Measurements from ENCODE around the gene ZNF555. TPM values are rescaled to one million over a fixed set of nuclear protein-coding genes. Genes with fewer than 3 reads are reported as not detected.

Gene ZNF555
- total RNA-seq, 2 donors from 2014 or later, result 5.0 to 6.9 TPM

- Histone ChIP-seq H3K36me3 (peaks cover 7 to 8% of the 10 kb centered on the region in 2 donors), H3K27me3 (replicated peaks; ENCODE audit: insufficient read depth) (no peaks in the 10 kb centered on the region), H3K4me1 (replicated peaks) (no peaks in the 10 kb centered on the region), H3K27ac (no peak overlapping the region), H3K9me3 (peaks cover 2% of the 10 kb centered on the region), H3K4me3 (no peak overlapping the region)
- 98% methylated on average over 3 of the region's 3 CpGs for WGBS
- no peak for TF ChIP-seq POLR2AphosphoS5 (IDR thresholded peaks at IDR 0.05)
- TF ChIP-seq, protein P1, sequence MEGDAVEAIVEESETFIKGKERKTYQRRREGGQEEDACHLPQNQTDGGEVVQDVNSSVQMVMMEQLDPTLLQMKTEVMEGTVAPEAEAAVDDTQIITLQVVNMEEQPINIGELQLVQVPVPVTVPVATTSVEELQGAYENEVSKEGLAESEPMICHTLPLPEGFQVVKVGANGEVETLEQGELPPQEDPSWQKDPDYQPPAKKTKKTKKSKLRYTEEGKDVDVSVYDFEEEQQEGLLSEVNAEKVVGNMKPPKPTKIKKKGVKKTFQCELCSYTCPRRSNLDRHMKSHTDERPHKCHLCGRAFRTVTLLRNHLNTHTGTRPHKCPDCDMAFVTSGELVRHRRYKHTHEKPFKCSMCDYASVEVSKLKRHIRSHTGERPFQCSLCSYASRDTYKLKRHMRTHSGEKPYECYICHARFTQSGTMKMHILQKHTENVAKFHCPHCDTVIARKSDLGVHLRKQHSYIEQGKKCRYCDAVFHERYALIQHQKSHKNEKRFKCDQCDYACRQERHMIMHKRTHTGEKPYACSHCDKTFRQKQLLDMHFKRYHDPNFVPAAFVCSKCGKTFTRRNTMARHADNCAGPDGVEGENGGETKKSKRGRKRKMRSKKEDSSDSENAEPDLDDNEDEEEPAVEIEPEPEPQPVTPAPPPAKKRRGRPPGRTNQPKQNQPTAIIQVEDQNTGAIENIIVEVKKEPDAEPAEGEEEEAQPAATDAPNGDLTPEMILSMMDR (IDR thresholded peaks at IDR 0.05), result no peak
- TF ChIP-seq POLR2A (IDR thresholded peaks at IDR 0.05), result no peak
- intact Hi-C loops (cut with DNase I), result no loop called here
- DNase-seq (ENCODE audit: low spot score), result no peak
Measured at GRCh38 chr19:2847507-2847906, 6.2 kb downstream of the ZNF555 start.

- Histone ChIP-seq H3K9me3 (peaks cover 9% of the 10 kb centered on the region), H3K4me3 (no peak overlapping the region), H3K36me3 (peaks cover 17 to 19% of the 10 kb centered on the region in 2 donors), H3K27ac (no peak overlapping the region), H3K4me1 (replicated peaks) (no peaks in the 10 kb centered on the region), H3K27me3 (replicated peaks; ENCODE audit: insufficient read depth) (no peaks in the 10 kb centered on the region)
- DNase-seq (ENCODE audit: low spot score), result no peak
- intact Hi-C loops (cut with DNase I), result no loop called here
- TF ChIP-seq POLR2A (IDR thresholded peaks at IDR 0.05) (no peak), POLR2AphosphoS5 (IDR thresholded peaks at IDR 0.05) (no peak)
- TF ChIP-seq, protein P1 (IDR thresholded peaks at IDR 0.05), result no peak
- 86% methylated on average over 4 of the region's 4 CpGs for WGBS
Measured at GRCh38 chr19:2848616-2849015, 7.3 kb downstream of the ZNF555 start.

DNA sequence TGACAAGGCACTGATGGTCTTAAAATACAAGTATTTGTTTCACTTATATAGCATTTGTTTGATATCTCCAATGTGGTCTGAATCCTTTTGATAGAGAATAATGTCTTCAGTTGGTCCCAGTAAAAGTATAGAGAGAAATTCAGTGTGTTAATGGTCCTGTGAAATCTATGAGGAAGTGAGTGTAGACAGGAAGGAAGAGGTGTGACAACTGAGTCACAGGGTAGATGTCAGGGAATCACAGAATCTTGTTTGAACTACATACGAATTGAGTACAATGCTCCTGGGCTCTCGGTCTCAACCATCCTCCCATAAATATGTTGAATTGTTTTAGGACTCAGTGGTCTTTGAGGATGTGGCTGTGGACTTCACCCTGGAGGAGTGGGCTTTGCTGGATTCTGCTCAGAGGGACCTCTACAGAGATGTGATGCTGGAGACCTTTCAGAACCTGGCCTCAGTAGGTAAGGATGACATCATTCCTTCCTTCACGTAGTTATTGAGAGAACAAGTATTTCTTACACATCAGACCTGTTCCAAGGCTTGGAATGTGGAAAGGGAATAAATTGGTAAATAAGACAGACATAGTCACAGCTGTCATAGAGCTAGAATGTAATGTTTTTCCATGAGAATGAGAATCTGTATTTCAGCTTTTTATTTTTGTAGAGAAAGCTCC lies 9.1 kb downstream of the ZNF555 start:
- H3K27ac ChIP-seq, result no peak overlapping the region
- H3K9me3 ChIP-seq, result peaks cover 9% of the 10 kb centered on the region
- WGBS, result 87% methylated on average over 3 of the region's 3 CpGs
- H3K27me3 ChIP-seq (replicated peaks; ENCODE audit: insufficient read depth), result no peaks in the 10 kb centered on the region
- intact Hi-C loops (cut with DNase I), result no loop called here
- no peak for DNase-seq (ENCODE audit: low spot score)
- TF ChIP-seq POLR2AphosphoS5 (IDR thresholded peaks at IDR 0.05), result no peak
- no peak for TF ChIP-seq POLR2A (IDR thresholded peaks at IDR 0.05)
- TF ChIP-seq, protein P1 (IDR thresholded peaks at IDR 0.05), result no peak
- H3K4me1 ChIP-seq (replicated peaks), result no peaks in the 10 kb centered on the region
- H3K36me3 ChIP-seq, result peaks cover 17 to 19% of the 10 kb centered on the region in 2 donors
- H3K4me3 ChIP-seq, result no peak overlapping the region

DNA sequence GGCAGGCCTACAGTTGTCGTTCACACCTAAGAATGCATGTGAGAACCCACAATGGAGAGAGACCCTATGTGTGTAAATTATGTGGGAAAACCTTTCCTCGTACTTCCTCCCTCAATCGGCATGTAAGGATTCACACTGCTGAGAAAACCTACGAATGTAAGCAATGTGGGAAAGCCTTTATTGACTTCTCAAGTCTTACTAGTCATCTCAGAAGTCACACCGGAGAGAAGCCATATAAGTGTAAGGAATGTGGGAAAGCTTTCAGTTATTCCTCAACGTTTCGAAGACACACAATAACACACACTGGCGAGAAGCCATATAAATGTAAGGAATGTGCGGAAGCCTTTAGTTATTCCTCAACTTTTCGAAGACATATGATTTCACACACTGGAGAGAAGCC lies 11.3 kb downstream of the ZNF555 start:
- H3K4me3 ChIP-seq, result no peak overlapping the region
- intact Hi-C loops (cut with DNase I), result no loop called here
- no peak for DNase-seq (ENCODE audit: low spot score)
- H3K27me3 ChIP-seq (replicated peaks; ENCODE audit: insufficient read depth), result no peaks in the 10 kb centered on the region
- TF ChIP-seq POLR2AphosphoS5 (IDR thresholded peaks at IDR 0.05) (no peak), POLR2A (IDR thresholded peaks at IDR 0.05) (no peak)
- TF ChIP-seq, protein P1 (IDR thresholded peaks at IDR 0.05), result no peak
- H3K27ac ChIP-seq, result no peak overlapping the region
- H3K4me1 ChIP-seq (replicated peaks), result no peaks in the 10 kb centered on the region
- peaks cover 17 to 19% of the 10 kb centered on the region in 2 donors for H3K36me3 ChIP-seq
- H3K9me3 ChIP-seq, result peaks cover 9% of the 10 kb centered on the region
- WGBS, result 93% methylated on average over 10 of the region's 10 CpGs

- H3K4me1 ChIP-seq (replicated peaks), result no peaks in the 10 kb centered on the region
- no peak for DNase-seq (ENCODE audit: low spot score)
- 93% methylated on average over 11 of the region's 11 CpGs for WGBS
- H3K9me3 ChIP-seq, result peaks cover 9% of the 10 kb centered on the region
- H3K27ac ChIP-seq, result no peak overlapping the region
- H3K4me3 ChIP-seq, result no peak overlapping the region
- no peaks in the 10 kb centered on the region for H3K27me3 ChIP-seq (replicated peaks; ENCODE audit: insufficient read depth)
- intact Hi-C loops (cut with DNase I), result no loop called here
- TF ChIP-seq POLR2AphosphoS5 (IDR thresholded peaks at IDR 0.05), result no peak
- H3K36me3 ChIP-seq, result peaks cover 17 to 19% of the 10 kb centered on the region in 2 donors
Measured at GRCh38 chr19:2853015-2853606, 11.8 kb downstream of the ZNF555 start.

All from prostate gland (tissue), 2 donors.